BLaER1 (cell line): Measurements from ENCODE around the gene TMPRSS9.

Source experiments
- H3K27ac ChIP-seq: shearing (Covaris generic); formaldehyde crosslinking; 2 replicates; pipeline ENCODE4 v1.8.1; 2022
- H3K27me3 ChIP-seq: shearing (Covaris generic); formaldehyde crosslinking; 2 replicates; pipeline ENCODE4 v1.8.1; 2022
- H3K36me3 ChIP-seq: shearing (Covaris generic); formaldehyde crosslinking; 2 replicates; pipeline ENCODE4 v1.8.1; 2022
- H3K4me1 ChIP-seq: shearing (Covaris generic); formaldehyde crosslinking; 2 replicates; pipeline ENCODE4 v1.8.1; 2022
- H3K4me2 ChIP-seq: shearing (Covaris generic); formaldehyde crosslinking; 2 replicates; pipeline ENCODE4 v1.8.1; 2022
- H3K4me3 ChIP-seq: shearing (Covaris generic); formaldehyde crosslinking; 2 replicates; pipeline ENCODE4 v1.8.1; 2022
- H3K9ac ChIP-seq: shearing (Covaris generic); formaldehyde crosslinking; 2 replicates; pipeline ENCODE4 v1.8.1; 2022
- H3K9me3 ChIP-seq: shearing (Covaris generic); formaldehyde crosslinking; 2 replicates; pipeline ENCODE4 v1.8.1; 2022
- H4K20me1 ChIP-seq: shearing (Covaris generic); formaldehyde crosslinking; 2 replicates; pipeline ENCODE4 v1.8.1; 2022
- Cebpa-rat ChIP-seq: shearing (Covaris generic); IDR thresholded peaks from 2 replicates; pipeline ENCODE4 v1.8.1; 2022

The TMPRSS9 gene

DNA sequence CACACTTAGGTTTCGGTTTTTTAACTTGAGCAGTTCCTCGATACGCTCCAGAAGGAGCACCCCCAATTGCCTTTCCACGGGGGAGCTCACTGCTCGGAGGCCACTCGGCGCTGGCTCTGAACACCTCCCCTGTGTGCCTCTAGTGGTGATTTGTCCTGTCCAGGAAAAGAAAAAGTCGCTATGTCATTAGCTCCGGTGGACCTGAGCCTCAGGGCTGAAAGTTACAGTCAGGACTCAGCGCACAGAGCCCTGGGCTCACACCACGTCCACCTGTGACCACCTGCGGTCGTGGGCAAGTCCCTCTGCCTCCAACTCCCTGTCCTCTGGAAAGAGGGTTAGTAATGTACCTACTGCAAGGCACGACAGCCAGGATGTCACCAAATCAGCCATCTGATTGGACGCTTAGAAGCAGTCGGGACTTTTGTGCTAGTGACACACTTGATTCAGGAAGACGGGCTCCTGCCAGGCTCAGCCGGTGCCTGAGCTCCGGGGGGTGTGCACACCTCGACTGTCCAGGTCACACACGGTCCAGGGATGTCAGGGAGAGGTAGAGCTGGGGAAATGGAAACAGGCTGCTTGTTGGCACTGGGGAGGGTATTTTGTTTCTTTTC lies 3.9 kb upstream of the TMPRSS9 start:
- Histone ChIP-seq H3K9ac (0 out of 2 replicates have a peak overlapping the region, but pooled peaks have one; percentile 31), H3K36me3 (peaks cover 43% of the 10 kb centered on the region), H3K4me2 (peak overlapping the region; percentile 64), H3K9me3 (no peaks in the 10 kb centered on the region), H3K4me3 (no peak overlapping the region), H3K27me3 (peaks cover 28% of the 10 kb centered on the region), H3K27ac (no peak overlapping the region), H3K4me1 (peaks cover 19% of the 10 kb centered on the region), H4K20me1 (peaks cover 45% of the 10 kb centered on the region)
- TF ChIP-seq Cebpa-rat: no peak

DNA sequence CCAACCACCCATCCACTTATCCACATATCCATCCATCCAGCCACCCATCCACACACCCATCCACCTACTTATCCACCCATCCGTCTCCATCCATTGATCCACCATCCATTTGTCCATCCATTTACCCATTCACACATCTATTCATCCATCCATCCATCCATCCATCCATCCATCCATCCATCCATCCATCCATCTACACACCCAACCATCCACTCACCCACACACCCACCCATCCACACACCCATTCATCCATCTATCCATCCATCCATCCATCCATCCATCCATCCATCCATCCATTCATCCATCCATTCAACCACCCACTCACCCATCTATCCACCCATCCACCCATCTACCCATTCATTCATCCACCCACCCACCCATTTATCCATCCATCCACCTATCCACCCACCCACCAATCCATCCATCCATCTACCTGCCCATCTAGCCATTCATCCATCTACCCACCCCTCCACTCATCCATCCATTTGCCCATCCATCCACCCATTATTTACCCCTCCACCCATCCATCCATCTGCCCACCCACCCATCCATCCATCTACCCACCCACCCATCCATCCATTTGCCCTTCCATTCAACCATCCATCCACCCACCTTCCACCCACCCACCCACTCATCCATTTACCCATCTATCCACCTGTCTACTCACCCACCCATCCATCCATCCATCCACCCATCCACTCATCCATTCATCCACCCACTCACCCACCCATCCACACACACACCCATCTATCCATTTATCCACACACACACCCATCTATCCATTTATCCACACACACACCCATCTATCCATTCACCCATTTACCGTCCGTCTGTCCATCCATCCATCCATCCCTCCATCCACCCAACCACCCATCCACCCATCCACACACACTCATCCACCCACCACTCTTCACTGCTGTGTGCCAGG lies 2.5 kb upstream of the TMPRSS9 start:
- Histone ChIP-seq H3K27me3 (peaks cover 39% of the 10 kb centered on the region), H3K4me3 (no peak overlapping the region), H3K9me3 (no peaks in the 10 kb centered on the region), H3K4me2 (no peak overlapping the region), H3K36me3 (peaks cover 31% of the 10 kb centered on the region), H3K9ac (no peak overlapping the region), H3K4me1 (peaks cover 28% of the 10 kb centered on the region), H3K27ac (no peak overlapping the region), H4K20me1 (peaks cover 40% of the 10 kb centered on the region)
- TF ChIP-seq Cebpa-rat: no peak

DNA sequence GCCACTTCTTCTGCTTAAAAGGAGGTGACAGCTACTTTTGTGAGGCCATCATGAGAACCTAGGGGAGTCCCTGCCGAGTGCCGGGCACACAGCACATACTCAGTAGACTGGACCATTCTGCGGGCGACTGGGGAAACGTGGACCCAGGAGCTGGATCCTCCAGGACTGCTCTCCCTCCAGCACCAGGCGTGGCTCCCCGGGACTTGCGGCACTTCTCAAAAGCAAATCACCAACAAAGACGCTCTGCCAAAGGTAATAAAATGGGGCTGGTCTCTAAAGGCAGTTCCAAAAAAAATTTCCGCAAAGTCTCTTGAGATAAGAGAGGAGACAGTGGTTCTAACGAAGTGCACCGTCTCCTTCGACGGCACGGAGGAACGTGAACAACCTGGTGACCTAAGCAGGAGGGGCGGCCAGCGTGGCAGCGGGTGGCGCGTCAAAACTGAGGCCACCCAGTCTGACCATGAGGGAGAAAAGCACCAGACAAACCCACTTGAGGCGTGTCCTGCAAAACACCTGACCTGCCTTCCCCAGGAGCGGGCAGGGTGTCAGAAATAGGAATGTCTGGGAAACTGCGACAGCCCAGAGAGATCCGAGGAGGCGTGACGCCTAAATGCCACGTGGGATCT lies 1.4 kb upstream of the TMPRSS9 start:
- H3K4me1 ChIP-seq: peaks cover 28% of the 10 kb centered on the region
- TF ChIP-seq Cebpa-rat: no peak
- no peaks in the 10 kb centered on the region for H3K9me3 ChIP-seq
- H3K27me3 ChIP-seq: peaks cover 39% of the 10 kb centered on the region
- H3K4me2 ChIP-seq: no peak overlapping the region
- no peak overlapping the region for H3K4me3 ChIP-seq
- no peak overlapping the region for H3K27ac ChIP-seq
- peaks cover 29% of the 10 kb centered on the region for H4K20me1 ChIP-seq
- H3K9ac ChIP-seq: no peak overlapping the region
- peaks cover 20% of the 10 kb centered on the region for H3K36me3 ChIP-seq

DNA sequence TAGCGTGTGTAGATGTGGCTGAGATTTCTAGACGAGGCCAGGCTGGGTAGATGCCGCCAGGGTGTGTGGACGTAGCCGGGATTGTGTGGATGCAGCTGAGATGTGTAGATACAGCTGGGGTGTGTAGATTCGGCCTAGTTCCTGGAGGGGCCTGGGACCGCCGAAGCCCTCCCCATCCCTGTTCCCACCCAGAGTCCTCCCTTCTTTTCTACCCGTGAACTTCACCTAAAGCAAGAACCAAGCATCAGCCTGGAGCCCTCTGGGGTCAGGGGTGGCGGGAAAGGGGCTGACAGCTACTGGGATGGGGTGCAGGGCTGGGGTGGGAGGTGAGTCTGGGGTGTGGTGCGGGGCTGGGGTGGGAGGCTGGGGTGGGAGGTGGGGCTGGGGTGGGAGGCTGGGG lies 768 bp downstream of the TMPRSS9 start:
- no peak overlapping the region for H3K4me3 ChIP-seq
- peaks cover 7% of the 10 kb centered on the region for H4K20me1 ChIP-seq
- no peak overlapping the region for H3K4me2 ChIP-seq
- H3K36me3 ChIP-seq: 0 out of 2 replicates have a peak, but pooled peaks cover 3% of the 10 kb centered on the region
- TF ChIP-seq Cebpa-rat: no peak
- no peak overlapping the region for H3K27ac ChIP-seq
- H3K9me3 ChIP-seq: no peaks in the 10 kb centered on the region
- H3K27me3 ChIP-seq: peaks cover 39% of the 10 kb centered on the region
- H3K4me1 ChIP-seq: peaks cover 31% of the 10 kb centered on the region
- no peak overlapping the region for H3K9ac ChIP-seq

DNA sequence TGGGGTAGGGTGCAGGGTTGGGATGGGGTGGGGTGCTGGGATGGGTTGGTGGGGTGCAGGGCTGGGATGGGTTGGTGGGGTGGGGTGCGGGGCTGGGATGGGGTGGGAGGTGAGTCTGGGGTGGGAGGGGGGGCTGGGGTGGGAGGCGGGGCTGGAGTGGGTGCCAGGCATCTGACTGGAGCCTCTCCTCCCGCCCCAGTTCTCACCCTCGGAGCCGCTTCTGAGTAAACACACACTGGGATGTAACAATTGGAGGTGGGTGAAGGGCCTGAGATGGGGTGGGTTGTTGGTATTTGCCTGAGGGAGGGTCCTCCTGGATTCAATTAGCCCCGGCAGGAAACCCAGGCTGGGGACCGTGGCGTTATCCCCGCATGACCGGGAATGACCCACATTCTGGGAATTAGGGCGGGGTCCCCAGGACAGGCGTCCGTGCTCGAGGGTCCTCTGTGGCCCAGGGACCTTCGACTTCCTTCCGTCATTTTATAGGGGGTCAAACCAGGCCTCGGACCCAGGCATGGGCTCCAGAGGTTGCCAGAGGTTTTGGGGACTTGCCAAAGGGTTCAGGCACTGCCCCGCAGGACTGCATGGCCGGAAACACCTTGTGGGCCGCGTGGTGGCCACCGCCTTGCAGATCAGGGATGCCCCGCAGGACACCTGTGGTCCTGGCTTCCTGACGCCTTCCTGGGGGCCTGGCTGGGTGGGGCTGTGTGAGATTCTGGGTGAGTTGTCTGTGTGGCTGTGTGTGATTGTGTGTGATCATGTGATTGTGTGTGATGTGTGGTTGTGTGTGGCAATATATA lies 1.4 kb downstream of the TMPRSS9 start:
- Histone ChIP-seq H3K4me1 (peaks cover 25% of the 10 kb centered on the region), H3K4me3 (no peak overlapping the region), H3K36me3 (0 out of 2 replicates have a peak, but pooled peaks cover under 1% of the 10 kb centered on the region), H4K20me1 (peaks cover 1% of the 10 kb centered on the region), H3K9ac (no peak overlapping the region), H3K27me3 (peaks cover 39% of the 10 kb centered on the region), H3K27ac (no peak overlapping the region), H3K4me2 (peak overlapping the region; percentile 42), H3K9me3 (no peaks in the 10 kb centered on the region)
- no peak for TF ChIP-seq Cebpa-rat

DNA sequence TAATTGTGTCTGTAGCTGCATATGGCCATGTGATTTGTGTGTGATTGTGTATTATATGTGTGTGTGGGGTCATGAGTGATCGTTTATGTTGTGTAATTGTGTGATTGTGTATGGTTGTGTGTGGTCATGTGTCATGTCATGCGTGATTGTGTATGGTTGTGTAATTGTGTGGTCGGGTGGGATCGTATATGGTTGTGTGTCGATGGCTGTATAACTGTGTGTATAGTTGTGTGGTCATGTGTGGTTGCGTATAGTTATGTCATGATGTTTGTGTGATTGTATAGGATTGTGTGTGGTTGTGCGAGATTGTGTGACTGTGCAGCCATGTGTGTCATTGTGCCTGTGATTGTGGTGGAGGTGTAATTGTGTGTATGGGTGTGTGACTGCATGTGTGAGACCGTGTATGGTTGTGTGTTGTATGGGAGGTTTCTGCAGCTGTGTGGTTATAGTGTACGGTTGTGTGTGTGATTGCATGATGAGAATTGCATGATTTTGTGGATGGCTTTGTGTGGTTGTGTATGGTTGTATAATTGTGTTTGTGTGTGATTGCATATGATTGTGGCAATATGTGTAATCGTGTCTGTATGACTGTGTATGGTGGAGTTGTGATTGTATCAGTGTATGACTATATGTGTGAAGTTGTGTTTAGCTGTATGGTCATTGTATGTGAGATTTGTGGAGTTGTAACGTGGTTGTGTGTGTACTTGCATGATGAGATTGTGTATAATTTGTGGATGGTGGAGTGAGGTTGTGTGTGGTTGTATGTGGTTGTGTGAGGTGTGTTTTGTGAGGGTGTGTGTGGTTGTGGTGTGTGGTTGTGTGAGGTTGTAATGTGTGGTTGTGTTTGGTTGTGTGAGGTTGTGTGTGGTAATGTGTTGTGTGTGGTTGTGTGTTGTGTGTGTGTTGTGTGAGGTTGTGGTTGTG lies 2.2 kb downstream of the TMPRSS9 start:
- no peaks in the 10 kb centered on the region for H3K36me3 ChIP-seq
- TF ChIP-seq Cebpa-rat: no peak
- H3K9ac ChIP-seq: no peak overlapping the region
- peak overlapping the region; percentile 42; the same call in 1 of the 2 replicates for H3K4me2 ChIP-seq
- peaks cover 8% of the 10 kb centered on the region; the same call in 1 of the 2 replicates for H3K9me3 ChIP-seq
- H3K27ac ChIP-seq: no peak overlapping the region
- peaks cover 39% of the 10 kb centered on the region for H3K27me3 ChIP-seq
- no peaks in the 10 kb centered on the region; the same call in 1 of the 2 replicates for H4K20me1 ChIP-seq
- H3K4me3 ChIP-seq: no peak overlapping the region
- H3K4me1 ChIP-seq: peaks cover 25% of the 10 kb centered on the region

DNA sequence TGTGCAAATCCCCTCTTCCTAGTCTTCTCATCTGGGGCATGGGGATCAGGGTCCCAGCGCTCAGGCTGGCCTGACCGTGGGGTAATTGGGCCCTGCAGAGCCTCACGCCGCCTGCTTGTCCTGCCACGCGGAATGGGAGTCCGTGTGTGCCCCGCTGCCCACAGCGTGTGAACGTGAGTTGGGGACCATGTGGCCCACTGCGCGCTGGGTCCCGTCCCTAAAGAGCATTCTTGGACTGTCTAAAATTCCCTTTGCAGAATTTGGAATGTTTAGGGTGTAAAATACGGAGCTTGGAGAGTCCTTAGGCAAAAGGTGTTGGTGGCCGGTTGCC lies 2.9 kb downstream of the TMPRSS9 start:
- Histone ChIP-seq H3K27me3 (peaks cover 39% of the 10 kb centered on the region), H3K4me3 (no peak overlapping the region), H3K9ac (no peak overlapping the region), H3K4me1 (peaks cover 25% of the 10 kb centered on the region), H3K9me3 (peaks cover 8% of the 10 kb centered on the region; the same call in 1 of the 2 replicates), H4K20me1 (no peaks in the 10 kb centered on the region; the same call in 1 of the 2 replicates), H3K36me3 (no peaks in the 10 kb centered on the region), H3K4me2 (no peak overlapping the region), H3K27ac (no peak overlapping the region)
- TF ChIP-seq Cebpa-rat: no peak

DNA sequence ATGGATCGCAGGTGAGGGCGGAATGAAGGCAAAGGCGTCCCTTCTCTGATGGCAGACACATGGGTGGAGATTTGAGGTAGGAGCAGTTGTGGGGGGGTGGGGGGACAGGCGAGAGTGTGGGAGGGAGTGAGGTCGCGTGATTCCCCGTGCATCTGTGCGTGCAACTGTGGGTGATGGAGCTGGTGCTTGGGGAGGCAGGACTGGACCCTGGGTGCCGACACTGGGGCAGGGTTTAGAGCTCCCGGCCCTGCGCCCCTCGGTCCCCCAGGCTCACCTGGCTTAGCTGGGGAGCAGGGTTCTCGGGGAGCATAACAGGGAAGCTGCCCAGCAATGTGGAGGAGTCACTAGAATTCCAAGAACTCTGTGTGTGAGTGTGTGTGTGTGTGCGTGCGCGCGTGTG lies 3.4 kb downstream of the TMPRSS9 start:
- Histone ChIP-seq H3K4me2 (no peak overlapping the region), H3K9me3 (peaks cover 8% of the 10 kb centered on the region; the same call in 1 of the 2 replicates), H3K27ac (no peak overlapping the region), H3K27me3 (peaks cover 35% of the 10 kb centered on the region), H3K9ac (no peak overlapping the region), H3K36me3 (no peaks in the 10 kb centered on the region), H4K20me1 (no peaks in the 10 kb centered on the region; the same call in 1 of the 2 replicates), H3K4me3 (no peak overlapping the region), H3K4me1 (peaks cover 25% of the 10 kb centered on the region)
- TF ChIP-seq Cebpa-rat: no peak
